Measurements from ENCODE around the gene MUS81.
A peak's percentile ranks its signal among the peaks of the same experiment; 100 is the strongest.
"Not testable (repeated sequence)": the region's sequence is repeated elsewhere in the genome, so short reads cannot be mapped to it uniquely, and the experiment has no call there.

Gene MUS81, protein sequence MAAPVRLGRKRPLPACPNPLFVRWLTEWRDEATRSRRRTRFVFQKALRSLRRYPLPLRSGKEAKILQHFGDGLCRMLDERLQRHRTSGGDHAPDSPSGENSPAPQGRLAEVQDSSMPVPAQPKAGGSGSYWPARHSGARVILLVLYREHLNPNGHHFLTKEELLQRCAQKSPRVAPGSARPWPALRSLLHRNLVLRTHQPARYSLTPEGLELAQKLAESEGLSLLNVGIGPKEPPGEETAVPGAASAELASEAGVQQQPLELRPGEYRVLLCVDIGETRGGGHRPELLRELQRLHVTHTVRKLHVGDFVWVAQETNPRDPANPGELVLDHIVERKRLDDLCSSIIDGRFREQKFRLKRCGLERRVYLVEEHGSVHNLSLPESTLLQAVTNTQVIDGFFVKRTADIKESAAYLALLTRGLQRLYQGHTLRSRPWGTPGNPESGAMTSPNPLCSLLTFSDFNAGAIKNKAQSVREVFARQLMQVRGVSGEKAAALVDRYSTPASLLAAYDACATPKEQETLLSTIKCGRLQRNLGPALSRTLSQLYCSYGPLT

DNA sequence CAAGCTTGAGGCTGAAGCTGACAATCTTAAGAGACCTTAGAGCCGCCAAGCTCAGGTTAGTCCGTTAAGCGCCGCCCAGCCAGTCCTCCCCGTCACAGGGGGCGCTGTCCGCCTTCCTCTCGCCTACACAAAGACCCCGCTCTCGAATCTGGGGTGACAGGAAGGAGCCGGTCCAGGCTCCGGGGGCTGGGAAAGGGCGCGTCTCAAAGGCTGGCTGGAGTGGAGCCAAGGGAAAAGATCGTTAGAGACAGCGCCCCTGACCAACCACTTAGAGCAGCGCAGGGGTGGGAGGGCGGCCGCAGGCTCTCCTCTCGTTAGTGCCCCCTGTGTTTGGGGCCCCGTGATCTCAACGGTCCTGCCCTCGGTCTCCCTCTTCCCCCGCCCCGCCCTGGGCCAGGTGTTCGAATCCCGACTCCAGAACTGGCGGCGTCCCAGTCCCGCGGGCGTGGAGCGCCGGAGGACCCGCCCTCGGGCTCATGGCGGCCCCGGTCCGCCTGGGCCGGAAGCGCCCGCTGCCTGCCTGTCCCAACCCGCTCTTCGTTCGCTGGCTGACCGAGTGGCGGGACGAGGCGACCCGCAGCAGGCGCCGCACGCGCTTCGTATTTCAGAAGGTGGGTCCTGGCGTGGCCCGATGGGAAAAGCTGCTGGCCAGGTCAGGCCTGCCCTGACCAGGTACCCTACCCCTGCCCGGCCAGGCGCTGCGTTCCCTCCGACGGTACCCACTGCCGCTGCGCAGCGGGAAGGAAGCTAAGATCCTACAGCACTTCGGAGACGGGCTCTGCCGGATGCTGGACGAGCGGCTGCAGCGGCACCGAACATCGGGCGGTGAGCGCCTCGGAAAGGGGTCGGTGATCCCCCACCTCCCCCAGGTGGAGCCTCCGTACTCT, at the start of gene MUS81:
TSS of gene MUS81 (plus strand) at position 156 of the 887 bp plus-strand sequence. CDS start at position 477, 321 bp downstream.
- peak; percentile 90 for DNase-seq (ENCODE audit: low read depth, low spot score)

DNA sequence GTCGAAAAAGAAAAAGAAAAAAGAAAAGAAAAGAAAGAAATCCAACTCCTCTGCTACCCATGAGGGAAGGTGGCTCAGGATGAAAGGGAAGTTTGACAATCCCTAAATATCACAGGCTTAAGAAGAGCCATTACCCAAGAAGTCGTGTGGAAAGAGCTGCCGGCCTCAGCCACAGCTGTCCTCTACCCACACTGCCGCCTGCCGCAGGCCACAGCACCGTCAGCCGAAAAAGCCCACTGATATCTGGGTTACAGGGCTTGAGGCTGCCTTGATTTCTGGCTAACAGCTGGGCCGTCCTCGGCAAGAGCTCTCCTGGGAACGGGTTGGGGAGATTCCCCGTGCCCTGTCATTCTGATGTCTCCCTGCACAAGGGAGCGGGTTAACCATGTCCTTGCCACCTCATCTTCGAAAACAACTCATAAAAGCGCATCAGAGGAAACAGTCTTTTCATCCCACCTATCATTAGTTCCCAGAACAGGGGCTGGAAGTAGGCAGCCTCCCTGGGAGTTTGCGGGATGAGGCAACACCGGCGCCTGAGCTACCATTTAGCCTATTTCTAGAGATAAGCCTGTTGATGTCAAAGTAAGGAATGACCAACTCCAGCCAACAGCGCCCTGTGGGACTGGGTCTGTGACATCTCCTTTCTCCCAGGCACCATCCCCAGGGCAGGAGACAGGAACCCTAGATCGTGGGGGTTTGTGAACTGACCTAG, 48.3 kb upstream of the MUS81 start:
- DNase-seq (ENCODE audit: low read depth, low spot score), result no peak

DNA sequence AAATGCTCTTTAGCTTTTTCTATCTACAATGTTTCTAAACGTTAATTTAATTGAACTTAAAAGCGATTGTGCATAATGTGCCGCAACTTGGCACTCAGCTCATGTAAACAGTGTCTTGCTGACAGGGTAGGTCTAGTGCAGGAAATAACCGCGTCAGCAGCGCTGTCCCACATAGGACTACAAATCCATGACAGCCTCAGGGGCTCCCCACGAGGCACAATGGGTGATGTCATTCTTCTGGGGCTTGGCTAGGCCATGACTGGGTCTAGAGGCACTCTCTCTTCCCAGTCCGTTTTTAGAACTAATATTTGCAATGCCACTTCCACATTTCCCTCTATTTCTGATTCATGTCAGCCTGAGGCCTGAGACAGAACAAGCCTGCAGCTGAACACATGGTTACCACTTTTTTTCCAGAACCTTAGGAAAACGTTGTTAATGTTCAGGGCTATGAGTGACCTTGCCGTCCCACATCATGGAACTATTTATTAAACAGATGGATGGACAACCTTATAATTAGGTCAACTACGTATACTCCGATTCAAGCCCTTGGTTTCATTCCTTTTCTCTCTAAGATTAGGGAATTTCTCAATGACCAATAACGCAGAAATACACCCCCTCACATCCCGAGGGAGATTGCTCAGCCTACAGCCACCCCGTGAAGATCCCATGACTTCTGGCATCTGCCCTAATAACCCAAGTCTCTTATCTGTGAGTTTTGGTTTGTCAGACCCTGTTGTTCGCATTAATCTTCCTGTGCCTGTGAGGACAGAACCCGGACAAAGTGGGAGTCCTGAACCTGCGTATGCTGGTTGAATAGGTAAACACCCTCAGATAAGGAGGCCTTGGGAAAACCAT, 45.9 kb upstream of the MUS81 start:
- no peak for DNase-seq (ENCODE audit: low read depth, low spot score)

DNA sequence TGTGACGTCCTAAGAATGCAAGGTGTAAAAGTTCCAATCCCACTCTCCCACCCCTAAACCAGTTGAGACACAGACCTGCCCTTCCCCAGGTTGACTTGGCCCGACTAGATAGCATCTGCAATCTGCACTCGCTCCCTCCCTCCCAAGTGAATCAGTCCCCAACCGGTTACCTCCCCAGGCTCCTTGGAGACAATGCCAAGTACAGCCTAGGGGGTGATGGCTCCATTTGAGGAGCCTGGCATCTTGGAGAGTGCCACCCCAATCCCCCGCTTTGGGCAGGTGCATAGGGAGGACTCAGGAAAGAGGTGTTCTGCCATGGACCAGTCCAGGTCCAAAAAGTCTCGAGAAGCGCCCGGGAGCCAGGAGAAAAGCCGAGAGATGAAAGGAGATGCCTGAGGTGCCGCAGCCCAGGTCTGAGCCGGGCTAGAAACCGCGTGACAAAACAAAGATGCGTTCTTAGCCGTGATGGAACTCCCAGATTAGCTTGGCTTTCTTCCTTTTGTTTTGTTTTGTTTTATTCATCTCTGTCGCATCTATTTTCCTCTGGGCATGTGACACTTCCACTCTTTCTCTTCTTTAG, 45.2 kb upstream of the MUS81 start:
- DNase-seq (ENCODE audit: low read depth, low spot score), result no peak

DNA sequence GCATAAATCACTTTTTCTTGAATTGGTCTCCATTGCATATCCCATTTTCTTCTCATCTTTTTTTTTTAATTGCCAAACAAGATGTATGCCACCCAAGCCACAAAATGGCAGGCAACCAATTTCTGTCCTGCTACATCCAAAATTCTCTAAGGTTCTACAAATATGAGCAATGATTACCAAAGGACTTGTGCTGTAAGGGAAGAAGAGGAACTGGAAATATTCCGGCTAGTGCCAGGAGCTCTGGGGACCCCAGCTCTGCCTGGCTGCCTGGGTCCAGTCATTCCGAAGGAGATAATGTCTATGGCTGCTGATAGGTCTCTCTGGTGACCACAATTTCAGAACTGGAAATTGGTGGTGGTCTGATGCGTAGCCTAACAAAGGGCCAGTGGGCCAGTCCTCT, 43.5 kb upstream of the MUS81 start:
- DNase-seq (ENCODE audit: low read depth, low spot score), result no peak

DNA sequence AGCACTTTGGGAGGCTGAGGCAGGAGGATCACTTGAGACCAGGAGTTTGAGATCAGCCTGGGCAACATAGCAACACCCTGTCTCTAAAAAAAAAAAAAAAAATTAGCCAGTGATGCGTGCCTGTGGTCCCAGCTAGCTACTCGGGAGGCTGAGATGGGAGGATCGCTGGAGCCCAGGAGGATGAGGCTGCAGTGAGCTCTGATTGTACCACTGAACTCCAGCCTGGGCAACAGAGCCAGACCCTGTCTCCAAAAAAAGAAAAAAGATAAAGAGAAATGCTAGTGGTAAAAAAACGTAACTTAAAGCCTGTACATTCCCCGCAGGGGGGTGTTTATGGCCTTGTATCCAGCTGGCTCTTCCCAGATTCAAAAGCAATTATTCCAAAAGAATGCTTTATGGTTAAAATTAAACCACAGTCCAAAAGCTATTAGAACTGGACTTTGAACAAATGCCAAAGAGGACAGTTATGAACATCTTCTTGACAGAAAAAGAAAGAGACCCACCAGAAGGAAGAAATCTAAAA, 42.9 kb upstream of the MUS81 start:
- no peak for DNase-seq (ENCODE audit: low read depth, low spot score)

DNA sequence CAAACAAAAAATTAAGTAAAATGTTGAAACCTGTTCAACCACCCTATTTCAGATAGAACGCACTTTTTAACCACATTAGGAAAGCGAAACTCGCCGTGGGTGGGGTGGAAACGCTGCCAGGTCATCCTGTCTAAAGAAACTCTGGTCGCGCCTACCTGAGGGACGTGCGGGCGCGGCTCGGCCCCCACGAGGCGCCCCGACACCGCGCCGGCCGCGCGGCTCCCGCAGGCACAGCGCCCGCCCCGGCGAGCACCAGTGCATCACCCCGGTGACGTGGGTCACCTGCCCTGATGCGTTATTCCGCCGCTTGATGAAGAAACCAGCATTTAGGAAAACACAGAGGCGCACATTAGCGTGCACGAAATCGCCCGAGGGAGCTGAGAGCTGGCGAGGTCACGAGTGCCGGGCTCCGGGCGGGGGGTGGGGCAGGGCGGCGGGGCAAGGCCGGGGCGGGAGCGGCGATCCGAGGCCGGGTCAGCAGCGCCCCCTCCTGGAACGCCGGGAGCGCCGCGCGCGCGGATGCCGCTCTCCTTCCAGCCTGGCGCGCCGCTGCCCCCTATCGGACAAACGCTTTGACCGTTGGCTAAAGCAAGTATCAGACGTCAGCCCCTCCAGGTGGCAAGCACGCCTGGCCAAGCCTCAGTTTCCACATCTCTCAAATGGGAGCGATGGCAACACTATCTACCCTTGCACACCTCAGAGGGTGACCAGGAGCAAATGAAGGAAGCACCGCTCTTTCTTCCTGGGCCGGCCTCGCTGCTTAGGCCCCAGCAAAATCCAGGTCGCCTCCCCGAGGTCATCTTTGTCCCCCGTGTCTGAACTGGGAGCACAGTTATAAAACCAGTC, 42.2 kb upstream of the MUS81 start:
- DNase-seq (ENCODE audit: low read depth, low spot score), result no peak

DNA sequence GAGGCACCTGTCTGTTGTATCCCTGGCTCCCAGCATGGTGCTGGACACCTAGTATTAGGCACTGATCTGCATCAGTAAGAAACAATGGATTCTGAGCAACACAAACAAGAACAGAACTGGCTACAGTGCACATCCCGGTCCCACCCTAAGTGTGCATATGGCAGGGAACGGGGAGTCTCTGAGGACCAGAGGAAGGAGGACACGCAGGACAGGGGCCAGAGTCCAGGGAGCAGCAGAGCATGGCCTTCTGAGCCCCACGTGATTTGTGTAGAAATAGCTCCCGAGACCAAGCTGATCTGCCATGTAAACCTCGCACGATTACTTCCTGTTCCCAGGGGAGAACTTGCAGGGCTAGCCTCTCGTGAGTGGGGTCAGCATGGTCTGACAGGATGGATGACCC, 39.1 kb upstream of the MUS81 start:
- no peak for DNase-seq (ENCODE audit: low read depth, low spot score)

DNA sequence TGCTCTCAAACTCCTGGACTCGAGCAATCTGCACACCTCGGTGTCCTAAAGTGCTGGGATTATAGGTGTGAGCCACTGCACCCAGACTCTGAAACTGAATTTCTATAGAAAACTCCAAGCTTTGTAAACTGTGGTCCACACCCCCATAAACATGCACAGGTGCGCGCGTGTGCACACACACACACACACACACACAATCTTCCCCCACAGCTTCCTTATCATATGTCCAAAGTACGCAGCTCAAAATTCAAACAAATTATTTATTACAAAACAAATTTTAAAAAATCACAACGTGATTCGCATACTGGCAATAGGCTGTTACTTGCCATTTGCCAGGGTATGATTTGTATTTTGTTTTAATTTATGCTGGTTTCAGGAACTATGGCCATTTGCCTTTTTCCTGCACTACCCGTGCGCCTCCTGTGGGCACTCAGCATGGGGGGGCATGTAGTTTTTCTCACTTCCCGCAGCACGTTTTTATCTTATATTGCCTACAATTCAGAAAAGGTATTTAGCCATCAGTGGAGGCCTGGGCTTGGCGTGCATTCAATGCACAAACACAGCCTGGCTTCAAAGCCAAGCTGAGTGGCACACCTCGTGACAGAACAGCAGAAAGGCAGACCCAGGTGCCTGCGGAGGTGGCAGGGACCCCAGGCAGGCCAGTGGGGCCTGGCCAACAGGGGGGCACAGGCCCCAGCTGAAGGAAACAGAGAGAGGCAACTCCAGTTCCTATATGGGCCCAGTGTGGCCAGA, 37.3 kb upstream of the MUS81 start:
- DNase-seq (ENCODE audit: low read depth, low spot score), result no peak

DNA sequence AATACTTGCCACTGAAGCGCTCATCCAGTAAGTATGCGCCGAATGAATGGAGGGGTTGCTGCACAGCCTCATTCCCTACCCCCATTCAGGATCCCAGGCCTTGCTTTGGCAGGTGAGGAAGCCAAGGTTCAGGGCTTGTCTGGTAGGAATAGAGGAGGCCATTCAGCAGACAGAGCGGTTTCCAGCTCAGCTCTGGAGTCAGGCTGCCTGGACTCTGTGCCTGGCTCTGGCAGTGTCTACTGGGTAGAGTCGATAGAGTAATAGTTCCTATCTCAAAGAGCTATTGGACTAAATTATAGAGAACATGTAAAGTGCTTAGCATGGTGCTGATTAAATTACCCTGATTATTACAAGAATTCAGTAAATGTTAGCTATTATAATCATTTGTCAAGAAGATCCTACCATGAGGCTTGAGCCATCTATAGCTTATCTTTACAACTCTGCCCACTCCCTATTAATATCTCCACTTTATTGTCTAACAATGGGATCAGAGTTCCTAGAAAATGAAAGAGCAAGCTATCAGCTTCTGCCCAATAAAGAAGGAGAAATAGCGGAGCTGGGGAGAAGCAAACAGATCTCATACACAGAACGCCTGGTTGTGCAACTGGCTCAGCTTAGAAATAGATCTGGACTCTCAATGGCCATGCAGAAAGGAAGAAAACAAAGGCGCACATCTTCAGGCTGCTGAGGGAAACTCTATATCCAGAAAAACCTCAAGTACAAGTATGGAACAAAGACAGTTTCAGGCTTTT, 33.1 kb upstream of the MUS81 start:
- no peak for DNase-seq (ENCODE audit: low read depth, low spot score)

DNA sequence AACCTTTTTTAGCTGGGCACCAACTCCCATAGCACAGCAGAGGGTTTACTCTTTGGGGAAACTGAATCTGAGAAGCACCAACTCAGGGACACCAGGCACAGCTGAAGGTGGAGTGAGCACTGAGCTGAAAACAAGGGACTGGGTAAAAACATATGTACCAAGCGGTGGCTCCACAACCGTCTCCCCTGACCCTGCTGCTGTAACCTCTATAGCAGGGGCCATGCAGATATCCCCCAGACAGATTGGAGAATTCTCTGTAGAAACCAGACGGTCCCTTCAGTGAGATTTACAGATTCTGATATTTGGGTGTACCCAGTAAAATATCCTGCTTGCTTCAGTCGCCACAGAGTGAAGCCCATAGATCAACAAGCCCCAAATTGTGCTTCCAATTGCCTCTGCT, 30.8 kb upstream of the MUS81 start:
- DNase-seq (ENCODE audit: low read depth, low spot score), result no peak

DNA sequence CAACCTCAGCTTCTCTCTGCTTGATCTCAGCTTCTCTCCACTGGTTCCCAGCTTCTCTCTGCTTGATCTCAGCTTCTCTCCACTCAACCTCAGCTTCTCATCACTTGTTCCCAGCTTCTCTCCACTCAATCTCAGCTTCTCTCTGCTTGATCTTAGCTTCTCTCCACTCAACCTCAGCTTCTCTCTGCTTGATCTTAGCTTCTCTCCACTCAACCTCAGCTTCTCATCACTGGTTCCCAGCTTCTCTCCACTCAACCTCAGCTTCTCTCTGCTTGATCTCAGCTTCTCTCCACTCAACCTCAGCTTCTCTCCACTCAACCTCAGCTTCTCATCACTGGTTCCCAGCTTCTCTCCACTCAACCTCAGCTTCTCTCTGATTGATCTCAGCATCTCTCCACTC, 28.0 kb upstream of the MUS81 start:
- DNase-seq (ENCODE audit: low read depth, low spot score), result not testable (repeated sequence)

DNA sequence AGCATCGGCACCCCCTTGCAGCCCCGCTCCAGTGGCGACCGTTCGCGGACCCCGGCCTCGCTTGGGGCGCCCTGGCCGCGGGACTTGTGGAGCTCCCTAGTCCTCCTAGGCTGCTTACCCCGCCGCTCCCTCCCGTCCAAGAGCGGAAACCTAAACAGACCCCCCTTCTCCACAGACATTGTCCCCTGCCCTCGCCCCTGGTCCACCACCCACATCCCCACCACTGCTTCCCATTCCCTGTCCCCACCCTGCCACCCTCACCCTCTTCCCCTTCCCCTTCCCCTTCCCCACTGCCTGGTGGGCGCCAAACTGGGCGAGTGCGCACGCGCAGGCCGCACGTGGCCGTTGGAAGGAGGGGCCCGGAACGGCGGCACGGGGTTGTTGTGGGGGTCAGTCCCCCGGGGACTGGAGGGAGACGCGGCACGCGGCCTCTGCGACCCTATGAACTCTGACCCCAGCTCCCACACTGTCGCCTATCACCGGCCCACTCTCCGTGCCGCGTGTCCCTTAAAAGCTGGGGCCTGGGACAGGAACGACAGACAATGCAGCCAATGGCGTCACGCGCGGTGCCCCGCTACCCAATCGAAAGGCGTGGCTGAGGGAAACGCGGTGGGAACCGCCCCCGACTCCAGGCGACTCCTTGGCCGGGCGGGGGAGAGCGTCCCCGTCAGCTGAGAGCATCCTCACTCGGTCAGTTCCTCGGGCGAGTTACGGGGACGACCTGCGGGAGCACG, 26.8 kb upstream of the MUS81 start, which contains the start of gene SNX32:
TSS of gene SNX32 (plus strand) at position 667 of the 734 bp plus-strand sequence. CDS start 103 bp downstream, outside the sequence.
- peak; percentile 76 for DNase-seq (ENCODE audit: low read depth, low spot score)

DNA sequence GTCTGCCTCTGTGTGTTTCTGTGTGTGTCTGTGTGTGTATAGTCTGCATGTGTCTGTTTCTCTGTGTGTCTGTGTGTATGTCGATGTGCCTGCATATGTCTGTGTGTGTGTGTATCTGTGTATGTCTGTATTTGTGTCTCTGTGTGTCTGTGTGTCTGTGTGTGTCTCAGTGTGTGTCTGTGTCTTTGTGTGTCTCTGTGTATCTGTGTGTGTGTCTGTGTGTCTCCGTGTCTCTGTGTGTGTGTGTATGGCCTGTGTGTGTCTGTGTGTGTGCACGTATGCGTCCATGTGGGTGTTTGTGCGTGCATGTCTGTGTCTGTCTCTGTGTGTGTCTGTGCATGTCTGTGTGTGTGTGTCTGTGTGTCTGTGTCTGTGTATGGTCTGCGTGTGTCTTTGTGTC, 26.0 kb upstream of the MUS81 start:
- DNase-seq (ENCODE audit: low read depth, low spot score), result no peak

DNA sequence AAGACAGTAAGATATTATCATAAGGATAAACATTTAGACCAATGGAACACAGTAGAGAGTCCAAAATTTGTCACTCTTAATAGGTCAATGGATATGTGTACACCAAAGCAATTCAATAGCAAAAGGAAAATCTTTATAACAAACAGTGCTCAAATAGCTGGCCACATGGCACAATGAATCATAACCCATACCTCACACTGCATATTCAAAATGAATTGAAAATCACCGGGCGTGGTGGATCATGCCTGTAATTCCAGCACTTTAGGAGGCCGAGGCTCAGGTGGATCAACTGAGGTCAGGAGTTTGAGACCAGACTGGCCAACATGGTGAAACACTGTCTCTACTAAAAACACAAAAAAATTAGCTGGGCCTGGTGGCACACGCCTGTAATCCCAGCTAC, 18.1 kb upstream of the MUS81 start:
- no peak for DNase-seq (ENCODE audit: low read depth, low spot score)

DNA sequence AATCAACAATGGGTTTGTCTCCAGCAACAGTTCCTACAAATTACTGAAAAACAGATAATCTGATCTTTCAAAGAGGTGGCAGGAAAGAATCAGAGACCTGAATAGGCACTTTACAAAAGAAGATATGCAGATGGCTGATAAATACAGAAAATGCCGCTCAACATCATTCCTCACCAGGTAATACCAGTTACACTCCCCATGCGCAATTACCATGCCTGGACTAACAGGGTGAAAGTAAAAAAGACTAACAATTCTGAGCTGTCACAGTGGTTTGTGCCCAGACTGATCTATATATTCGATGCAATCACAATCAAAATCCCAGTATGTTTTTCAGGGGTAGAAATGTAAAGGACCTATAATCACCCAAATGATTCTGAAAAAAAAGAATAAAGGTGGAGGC, 16.4 kb upstream of the MUS81 start:
- DNase-seq (ENCODE audit: low read depth, low spot score), result no peak
